HepG2 (cell line): ENCODE results near the gene C14orf119. TPM values are rescaled to one million over a fixed set of nuclear protein-coding genes. Genes with fewer than 3 reads are reported as not detected.
A peak's percentile ranks its signal among the peaks of the same experiment; 100 is the strongest.

Experiments
- ATAC-seq: fragments of 200-7000 bp; cut with Tn5 transposase; 3 replicates; pipeline ENCODE4 v1.9.1; 2020; ENCODE audit warnings: mild to moderate bottlenecking, moderate library complexity
- BruUV-seq: library from RNA; stranded (reverse); fragments of 400-500 nt; replicated peaks from 2 replicates; lab custom pipeline; 2021; lab: Mats Ljungman, UMichigan
- CTCF ChIA-PET: fragments of 300-600 bp; formaldehyde crosslinking; extraction: SDS; loops from one replicate; lab custom pipeline; 2021; ENCODE audit warnings: low total read pairs, inconsistent platforms, low intra/inter-chr PET ratio; lab: Yijun Ruan, JAX
- POLR2A ChIA-PET: fragments of 350-600 bp; sonication (Branson Sonifier 250); formaldehyde crosslinking; loops from one replicate; lab custom pipeline; 2020; ENCODE audit warnings: antibody characterized with exemption, inconsistent platforms; lab: Yijun Ruan, JAX
- DNase-seq: peaks from one replicate; pipeline ENCODE4 v3.0.0-alpha.2; 2015; ENCODE audit warnings: low spot score
- FAIRE-seq: peaks from 3 replicates; lab custom pipeline; 2011; peaks lifted over from hg19 to GRCh38; lab: Jason Lieb, UNC
- H2AFZ ChIP-seq: one replicate; pipeline ENCODE4 v1.6.1; 2011; ENCODE audit warnings: low read length, inconsistent platforms
- H3K27ac ChIP-seq: fragments of 300-600 bp; 3 replicates; pipeline ENCODE4 v1.8.0; 2011; ENCODE audit warnings: mixed run types, mild to moderate bottlenecking, mixed read lengths, low read length, inconsistent platforms; ENCODE audit not compliant: insufficient read depth; ENCODE audit errors: extremely low read length
- H3K27me3 ChIP-seq, 2 experiments: fragments of 200-600 bp in 1 of 2; 2 replicates in 1 of 2; 3 replicates in 1 of 2; pipeline versions ENCODE4 v1.6.0 to v1.8.0; 2011; ENCODE audit warnings: low read length in 2 of 2, mild to moderate bottlenecking in 2 of 2, moderate library complexity in 2 of 2, inconsistent platforms in 1 of 2; ENCODE audit not compliant: insufficient read depth in 2 of 2, control insufficient read depth in 1 of 2
- H3K36me3 ChIP-seq, 2 experiments: fragments of 200-600 bp in 1 of 2; replicated peaks in 1 of 2; 2 replicates in 1 of 2; 3 replicates in 1 of 2; pipeline versions ENCODE4 v1.5.1 to v1.8.0; 2011; ENCODE audit warnings: low read length in 2 of 2, inconsistent platforms in 1 of 2; ENCODE audit not compliant: insufficient read depth in 2 of 2, control insufficient read depth in 1 of 2
- H3K4me1 ChIP-seq: 2 replicates; pipeline ENCODE4 v1.5.1; 2012; ENCODE audit warnings: low read length, inconsistent platforms; ENCODE audit not compliant: insufficient read depth
- H3K4me2 ChIP-seq: 2 replicates; pipeline ENCODE4 v1.6.0; 2011; ENCODE audit warnings: low read depth, low read length, inconsistent platforms
- H3K4me3 ChIP-seq, 3 experiments: fragments of 200-600 bp in 1 of 3; sonication (generic), shearing (Covaris generic) in 1 of 3; replicated peaks in 1 of 3; 2 replicates each; pipeline ENCODE4 v1.5.1; 2011 to 2016; ENCODE audit warnings: low read length in 3 of 3, inconsistent platforms in 2 of 3, low read depth in 2 of 3, mild to moderate bottlenecking in 2 of 3, control low read depth in 1 of 3, mixed read lengths in 1 of 3; ENCODE audit not compliant: insufficient read depth in 1 of 3
- H3K79me2 ChIP-seq: one replicate; pipeline ENCODE4 v1.6.1; 2011; ENCODE audit warnings: low read length, inconsistent platforms; ENCODE audit not compliant: insufficient read depth
- H3K9ac ChIP-seq: 2 replicates; pipeline ENCODE4 v1.6.0; 2011; ENCODE audit warnings: mild to moderate bottlenecking, low read depth, low read length, inconsistent platforms; ENCODE audit not compliant: insufficient read depth
- H3K9me3 ChIP-seq: 2 replicates; pipeline ENCODE4 v1.5.1; 2012; ENCODE audit warnings: mild to moderate bottlenecking, low read length
- H4K20me1 ChIP-seq: 2 replicates; pipeline ENCODE4 v1.6.0; 2011; ENCODE audit warnings: inconsistent platforms, mild to moderate bottlenecking, low read length, moderate library complexity; ENCODE audit not compliant: insufficient read depth
- CHCHD3 ChIP-seq: sonication (generic); formaldehyde crosslinking; IDR thresholded peaks from 2 replicates; pipeline ENCODE4 v1.8.0; 2022; ENCODE audit warnings: mild to moderate bottlenecking, missing genetic modification reagents, moderate library complexity
- JARID2 ChIP-seq: sonication (generic); formaldehyde crosslinking; IDR thresholded peaks from 2 replicates; pipeline ENCODE4 v1.8.1; 2023; ENCODE audit warnings: missing genetic modification reagents, inconsistent platforms; ENCODE audit not compliant: insufficient replicate concordance
- MAFF ChIP-seq: IDR thresholded peaks from 2 replicates; pipeline ENCODE4 v1.6.1; 2011; ENCODE audit warnings: low read depth, low read length, improper control_type of control experiment
- MAFK ChIP-seq, 2 experiments: IDR thresholded peaks in 1 of 2; conservative IDR thresholded peaks in 1 of 2; 2 replicates each; pipeline ENCODE4 v1.6.1; 2011; ENCODE audit warnings: improper control_type of control experiment in 2 of 2, low read length in 2 of 2
- POGK ChIP-seq: sonication (generic); formaldehyde crosslinking; conservative IDR thresholded peaks from 2 replicates; pipeline ENCODE4 v1.8.0; 2022; ENCODE audit warnings: mild to moderate bottlenecking, moderate library complexity, missing genetic modification reagents
- RAD21 ChIP-seq: fragments of 450-650 bp; formaldehyde crosslinking; IDR thresholded peaks from 2 replicates; pipeline ENCODE4 v1.5.0; 2020; ENCODE audit warnings: mild to moderate bottlenecking
- RBFOX2 ChIP-seq: fragments of 200-400 bp; formaldehyde crosslinking; IDR thresholded peaks from 2 replicates; pipeline ENCODE4 v1.6.1; 2017; ENCODE audit warnings: low read depth, mild to moderate bottlenecking, low read length
- SP1 ChIP-seq, 2 experiments: fragments of 450-650 bp in 1 of 2; sonication (generic) in 1 of 2; formaldehyde crosslinking in 1 of 2; IDR thresholded peaks; 2 replicates each; pipeline versions ENCODE4 v1.4.0 to v1.6.1; 2016 to 2020; ENCODE audit warnings: missing genetic modification reagents in 1 of 2
- ZBTB7A ChIP-seq: sonication (generic); formaldehyde crosslinking; IDR thresholded peaks from 2 replicates; pipeline ENCODE4 v1.8.0; 2022; ENCODE audit warnings: mild to moderate bottlenecking, missing genetic modification reagents
- ZMYM2 ChIP-seq: sonication (generic); formaldehyde crosslinking; IDR thresholded peaks from 2 replicates; pipeline ENCODE4 v1.8.0; 2022; ENCODE audit warnings: mild to moderate bottlenecking, missing genetic modification reagents
- ZNF510 ChIP-seq: sonication (generic); formaldehyde crosslinking; IDR thresholded peaks from 2 replicates; pipeline ENCODE4 v1.4.0; 2020; ENCODE audit warnings: low read depth, mild to moderate bottlenecking, missing genetic modification reagents
- WGBS: methylation state at CpG from one replicate; pipeline ENCODE4 v1.1.6; 2017; ENCODE audit warnings: low lambda C conversion rate; 5-methylcytosine and 5-hydroxymethylcytosine counted together
- in situ Hi-C: cut with HindIII; loops from 2 replicates; pipeline ENCODE4 v1.10.0; 2017; ENCODE audit warnings: low pct_unique_long_range_greater_than_20kb; ENCODE audit not compliant: extremely low pct_ligation_motif_present
- intact Hi-C: fragments of 100-400 bp; cut with micrococcal nuclease; formaldehyde crosslinking; loops from one replicate; pipeline ENCODE4 v1.10.0; 2022; ENCODE audit not compliant: unreplicated experiment
- polyA plus RNA-seq, 8 experiments: library from polyadenylated mRNA; depleted of rRNA in 3 of 8; stranded (reverse) in 7 of 8; unstranded in 1 of 8; fragments of >200 nt; fragmentation: Illumina TruSeq in 4 of 8; extraction: Trizol in 4 of 8; gene quantifications; 2 replicates each; pipeline versions ENCODE4 v1.2.1 to v1.2.3, GENCODE V29; 2011 to 2016; ENCODE audit warnings: low read depth in 4 of 8, missing spikeins in 1 of 8, mixed read lengths in 1 of 8; ENCODE audit not compliant: insufficient read depth in 1 of 8
- total RNA-seq, 5 experiments: library from RNA; depleted of rRNA; stranded (reverse); fragments of >200 nt; fragmentation: Illumina TruSeq; extraction: Trizol; gene quantifications; 2 replicates each; pipeline ENCODE4 v1.2.3, GENCODE V29; 2016; ENCODE audit warnings: low read depth in 1 of 5

The C14orf119 gene
- total and polyA plus RNA-seq, 2 of the 13 experiments (the other 11 are each of a cell fraction or from before 2014, with no cell fraction given), result 117 to 206 TPM

DNA sequence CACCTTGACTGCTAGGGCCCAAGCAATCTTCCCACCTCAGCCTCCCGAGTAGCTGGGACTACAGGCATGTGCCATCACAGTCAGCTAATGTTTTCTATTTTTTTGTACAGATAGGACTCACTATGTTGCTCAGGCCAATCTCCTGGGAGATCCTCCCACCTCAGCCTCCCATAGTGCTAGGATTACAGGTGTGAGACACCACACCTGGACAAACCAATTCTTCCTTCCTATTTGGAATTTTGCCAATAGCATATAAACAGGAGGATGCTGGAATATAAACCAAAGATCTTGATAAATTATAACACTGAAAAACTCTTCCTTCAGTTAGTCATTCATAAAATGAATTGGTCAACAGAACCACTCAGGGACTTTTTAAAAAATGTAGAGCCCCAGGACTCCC is 8.7 kb upstream of the C14orf119 start:
- Histone ChIP-seq H4K20me1 (peaks cover 5% of the 10 kb centered on the region; the same call in 1 of the 2 replicates), H2AFZ (no peak overlapping the region), H3K4me3 (no peak overlapping the region), H3K36me3 (peaks cover 52 to 96% of the 10 kb centered on the region in 2 experiments), H3K9me3 (no peaks in the 10 kb centered on the region), H3K79me2 (peaks cover 18% of the 10 kb centered on the region), H3K27me3 (no peaks in the 10 kb centered on the region), H3K4me1 (no peaks in the 10 kb centered on the region), H3K9ac (no peak overlapping the region), H3K27ac (no peak overlapping the region), H3K4me2 (no peak overlapping the region)
- ATAC-seq (no peak), DNase-seq (no peak), FAIRE-seq (no peak)
- intact Hi-C loops (no loop called here), in situ Hi-C loops (no loop called here)
- POLR2A ChIA-PET, result interaction anchor here (5.2 kb wide), 1 partner anchor 8 kb away, joined by 51 read pairs; the partner anchor contains the start of genes ACIN1 and C14orf119
- WGBS, result 100% methylated on average over 1 of the region's 1 CpG
- TF ChIP-seq SP1 (IDR thresholded peaks at IDR 0.05) (no peak), SP1 (CRISPR knock-in tag; IDR thresholded peaks at IDR 0.05) (no peak), RBFOX2 (0 out of 2 replicates have a peak, but pooled peaks have one; percentile 4), ZMYM2 (CRISPR knock-in tag) (no peak)
- no TSS peak for BruUV-seq
- CTCF ChIA-PET, result interaction anchor here (1.5 kb wide), 1 partner anchor 17 kb away, joined by 3 read pairs; no protein-coding TSS in a partner anchor

GRCh38 chr14:23089498-23090253 is 5.6 kb upstream of the C14orf119 start:
- no peak overlapping the region for H3K27ac ChIP-seq
- peaks cover 49% of the 10 kb centered on the region for H3K79me2 ChIP-seq
- in situ Hi-C loops, result no loop called here
- peaks cover 21% of the 10 kb centered on the region for H3K4me1 ChIP-seq
- no peaks in the 10 kb centered on the region for H3K9me3 ChIP-seq
- H3K9ac ChIP-seq, result no peak overlapping the region
- H3K27me3 ChIP-seq, result no peaks in the 10 kb centered on the region; a peak in 1 of 5 replicates
- intact Hi-C loops, result loop anchor here (10.0 kb wide), 1 partner anchor 1025 kb away; the partner anchor contains the start of genes DCAF11 and NRL
- no TSS peak for BruUV-seq
- POLR2A ChIA-PET, result interaction anchor here (3.1 kb wide), 1 partner anchor 17 kb away, joined by 11 read pairs; no protein-coding TSS in a partner anchor
- no peak for DNase-seq
- FAIRE-seq, result no peak
- H2AFZ ChIP-seq, result no peak overlapping the region
- ATAC-seq, result no peak
- CTCF ChIA-PET, result no interaction called here
- TF ChIP-seq JARID2 (CRISPR knock-in tag) (no peak), CHCHD3 (CRISPR knock-in tag) (0 out of 2 replicates have a peak, but pooled peaks have one; percentile 26), ZNF510 (CRISPR knock-in tag) (0 out of 2 replicates have a peak, but pooled peaks have one; percentile 4), RAD21 (CRISPR knock-in tag) (no peak), ZBTB7A (peak; percentile 36; the same call in 1 of the 2 replicates), MAFK (conservative IDR thresholded peaks at IDR 0.05 in 1 of 2, IDR thresholded peaks at IDR 0.05 in 1 of 2; ENCODE audit: low read length in 2 of 2) (peak; percentile 90 to 92), MAFF (peak; percentile 83), POGK (CRISPR knock-in tag) (0 out of 2 replicates have a peak, but pooled peaks have one; percentile 51)
- peaks cover 46 to 87% of the 10 kb centered on the region in 2 experiments for H3K36me3 ChIP-seq
- H3K4me3 ChIP-seq, result no peak overlapping the region
- H3K4me2 ChIP-seq, result no peak overlapping the region
- peaks cover 31% of the 10 kb centered on the region for H4K20me1 ChIP-seq
- 97% methylated on average over 12 of the region's 12 CpGs for whole genome bisulfite sequencing
